ENCODE measurements around the gene CNNM3.

The CNNM3 gene

DNA sequence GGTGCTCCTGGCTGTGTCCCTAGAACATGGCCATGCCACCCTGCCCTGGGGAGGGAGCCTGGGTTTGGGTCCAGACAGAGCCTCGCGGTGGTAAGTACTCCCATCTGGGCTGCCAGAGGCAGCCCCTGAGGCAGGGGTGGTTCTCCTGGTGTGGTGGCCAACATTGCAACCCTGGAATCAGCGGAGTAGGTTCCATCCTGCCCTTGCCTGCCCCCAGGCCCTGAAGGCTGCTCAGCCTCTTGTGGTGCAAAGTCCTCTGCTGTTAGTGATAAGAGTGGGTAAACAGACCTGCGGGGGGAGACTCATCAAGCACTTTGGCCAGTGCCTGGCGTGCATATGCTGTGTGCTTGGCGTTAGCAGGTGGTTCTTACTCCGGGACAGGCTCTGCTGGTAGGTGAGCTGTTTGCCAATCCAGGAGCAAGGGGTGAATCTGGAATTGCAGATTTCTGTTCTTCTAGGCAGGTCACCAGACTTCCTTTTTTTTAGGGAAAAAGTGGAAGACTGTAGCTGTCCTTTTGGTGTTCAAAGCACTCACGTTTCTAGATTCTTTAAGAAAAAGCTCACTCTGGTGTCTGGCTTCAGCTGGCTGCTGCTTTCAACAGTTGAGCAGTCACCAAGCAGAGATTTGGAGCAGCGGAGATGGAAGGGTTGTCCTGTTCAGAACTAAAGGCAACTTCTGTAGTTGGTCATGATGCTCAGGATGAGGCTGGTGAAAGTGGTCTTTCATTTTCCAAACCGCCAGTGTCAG lies 3.2 kb downstream of the CNNM3 start:
- peak; percentile 44 for DNase-seq

DNA sequence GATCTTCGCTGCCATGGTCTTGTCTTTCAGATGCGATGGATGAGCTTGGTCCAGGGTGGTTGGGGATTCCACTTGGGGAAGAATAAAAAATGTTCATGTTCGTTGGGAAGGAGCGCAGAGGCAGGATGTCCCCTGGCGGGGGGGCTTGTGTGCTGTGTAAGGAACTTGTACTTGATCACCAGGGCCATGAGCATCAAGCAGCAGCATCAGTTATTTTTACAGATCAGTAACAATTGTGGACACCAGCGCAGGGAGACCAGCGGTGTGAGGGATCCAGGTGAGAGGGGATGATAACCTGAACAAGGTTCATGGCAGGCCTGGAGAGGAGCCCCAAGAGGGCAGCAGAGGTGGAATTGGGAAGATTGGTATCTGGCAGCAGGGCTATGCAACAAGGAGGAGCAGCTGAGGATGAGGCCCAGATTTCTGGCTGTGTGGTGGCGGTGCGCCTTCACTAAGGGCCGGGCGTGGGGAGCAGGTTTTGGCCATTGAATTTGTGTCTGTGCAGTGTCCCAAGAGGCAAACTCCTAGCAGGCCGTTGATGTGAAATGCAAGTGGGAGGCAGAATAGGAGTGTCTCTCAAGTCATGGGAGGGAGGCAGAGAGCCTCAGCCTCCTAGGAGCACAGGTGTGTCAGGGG lies 3.9 kb downstream of the CNNM3 start:
- no peak for DNase-seq

DNA sequence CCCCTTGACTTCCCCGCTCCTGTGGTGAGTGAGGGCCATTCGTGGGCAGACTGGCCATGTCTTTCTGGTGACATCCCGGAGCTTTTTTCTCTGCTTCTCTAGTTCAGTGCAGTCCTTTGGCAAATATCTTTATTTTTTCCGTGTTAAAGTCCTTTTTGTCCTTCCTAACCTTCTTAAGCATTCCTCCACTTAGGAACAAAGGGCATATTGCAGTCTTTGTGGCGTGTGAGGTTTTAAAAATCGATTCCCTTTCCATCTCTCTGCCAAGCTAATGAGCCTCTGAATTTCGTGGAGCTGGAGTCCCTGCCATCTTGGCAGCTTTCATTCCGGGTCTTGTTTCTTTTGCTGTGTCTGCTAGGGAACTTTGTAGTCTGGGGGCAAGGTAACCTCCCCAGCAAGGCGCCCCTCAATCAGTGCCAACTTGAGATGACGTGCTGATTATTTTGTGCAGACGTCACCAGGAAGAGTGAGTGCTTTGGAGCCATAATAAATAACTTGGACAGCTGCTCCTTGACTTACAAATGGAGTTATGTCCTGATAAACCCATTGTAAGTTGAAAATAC lies 5.1 kb downstream of the CNNM3 start:
- DNase-seq, result no peak

DNA sequence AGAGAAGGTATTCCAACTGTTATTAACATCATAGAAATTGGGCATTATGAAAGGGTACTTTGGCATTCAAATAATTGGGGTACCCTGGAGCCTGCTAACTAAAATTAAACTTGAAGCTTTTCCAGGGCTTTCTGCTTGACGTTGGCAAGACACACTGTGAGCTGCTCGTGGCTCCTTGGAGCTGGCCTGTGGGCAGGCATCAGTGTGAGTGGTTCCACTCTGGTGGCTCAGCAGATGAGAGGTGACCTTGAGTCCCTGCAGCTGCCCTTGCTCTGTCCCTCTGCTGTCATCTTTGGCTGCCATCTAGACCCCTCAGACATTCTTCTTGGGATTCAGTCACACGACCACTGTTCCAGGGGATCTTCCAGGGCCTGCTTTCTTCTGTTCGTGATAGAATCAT lies 6.7 kb downstream of the CNNM3 start:
- no peak for DNase-seq

DNA sequence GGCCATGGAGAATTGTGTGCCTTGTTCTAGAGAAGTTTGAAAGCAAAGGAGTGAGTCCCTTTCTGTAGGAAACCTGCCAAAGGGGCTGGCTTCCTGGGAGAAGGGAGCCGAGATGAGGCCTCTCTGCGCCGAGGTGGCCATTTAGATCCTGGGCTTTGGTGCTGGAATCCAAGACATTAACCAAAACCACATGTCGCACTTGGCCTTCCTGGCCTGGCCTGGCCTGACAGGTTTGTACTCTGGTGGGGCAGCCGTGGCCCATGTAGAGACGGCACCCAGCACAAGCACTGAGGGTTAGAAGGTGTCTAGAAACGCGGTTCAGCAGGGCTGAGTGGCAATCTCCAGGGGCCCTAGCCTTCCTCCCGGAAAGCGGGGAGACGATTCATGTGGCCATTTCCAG lies 7.1 kb downstream of the CNNM3 start:
- DNase-seq, result no peak

DNA sequence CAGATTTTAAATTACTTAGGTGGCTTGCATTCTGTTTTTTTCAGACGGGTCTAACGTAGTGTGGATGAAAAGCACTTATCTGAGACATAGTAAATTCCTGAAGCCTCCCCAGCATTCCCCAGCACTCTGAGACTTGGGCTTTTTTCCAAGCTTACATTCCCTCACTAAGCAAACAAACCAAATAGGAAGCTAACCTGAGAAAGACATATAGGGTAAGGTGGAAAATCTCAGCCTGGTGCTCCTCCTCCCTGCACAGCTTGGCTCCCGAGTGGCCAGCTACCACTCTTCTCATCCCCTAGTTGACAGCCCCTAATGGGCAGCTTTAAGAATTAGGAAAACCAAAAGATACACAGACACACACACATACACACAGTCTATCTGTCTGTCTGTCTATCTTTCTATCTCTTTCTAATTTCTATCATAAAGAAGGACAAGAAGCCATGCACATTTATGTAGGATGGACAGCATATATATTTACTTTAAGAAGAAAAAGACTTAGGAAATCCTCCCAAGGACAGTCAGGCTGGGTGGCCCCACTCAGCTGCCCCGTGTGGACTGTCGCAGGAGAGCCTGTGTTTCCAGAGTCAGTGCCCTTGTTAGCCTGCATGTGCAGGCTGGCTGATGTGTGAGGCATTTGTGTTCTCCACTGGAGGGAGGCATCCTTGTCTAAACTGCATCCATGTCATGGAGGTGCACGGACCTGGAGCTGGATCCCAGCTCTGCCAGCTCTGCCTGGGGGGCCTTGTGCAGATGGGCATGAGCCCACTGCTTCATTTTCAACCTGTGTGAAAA lies 8.2 kb downstream of the CNNM3 start:
- no peak for DNase-seq

DNA sequence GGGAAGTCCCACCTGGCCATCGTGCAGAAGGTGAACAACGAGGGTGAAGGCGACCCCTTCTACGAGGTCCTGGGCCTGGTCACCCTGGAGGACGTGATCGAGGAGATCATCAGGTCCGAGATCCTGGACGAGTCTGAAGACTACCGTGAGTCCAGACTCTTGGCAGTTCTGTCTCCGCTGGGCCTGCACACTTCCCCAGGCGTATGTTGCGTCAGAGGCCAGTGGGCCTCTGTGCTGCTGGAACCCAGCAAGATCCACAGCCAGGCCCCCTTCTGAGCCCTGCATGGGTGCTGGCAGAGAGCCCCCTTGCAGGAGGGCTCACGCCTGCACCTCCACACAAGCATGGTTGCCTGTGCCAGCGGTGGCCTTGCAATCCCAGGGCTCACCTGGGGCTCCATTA lies 9.0 kb downstream of the CNNM3 start:
- DNase-seq, result no peak

DNA sequence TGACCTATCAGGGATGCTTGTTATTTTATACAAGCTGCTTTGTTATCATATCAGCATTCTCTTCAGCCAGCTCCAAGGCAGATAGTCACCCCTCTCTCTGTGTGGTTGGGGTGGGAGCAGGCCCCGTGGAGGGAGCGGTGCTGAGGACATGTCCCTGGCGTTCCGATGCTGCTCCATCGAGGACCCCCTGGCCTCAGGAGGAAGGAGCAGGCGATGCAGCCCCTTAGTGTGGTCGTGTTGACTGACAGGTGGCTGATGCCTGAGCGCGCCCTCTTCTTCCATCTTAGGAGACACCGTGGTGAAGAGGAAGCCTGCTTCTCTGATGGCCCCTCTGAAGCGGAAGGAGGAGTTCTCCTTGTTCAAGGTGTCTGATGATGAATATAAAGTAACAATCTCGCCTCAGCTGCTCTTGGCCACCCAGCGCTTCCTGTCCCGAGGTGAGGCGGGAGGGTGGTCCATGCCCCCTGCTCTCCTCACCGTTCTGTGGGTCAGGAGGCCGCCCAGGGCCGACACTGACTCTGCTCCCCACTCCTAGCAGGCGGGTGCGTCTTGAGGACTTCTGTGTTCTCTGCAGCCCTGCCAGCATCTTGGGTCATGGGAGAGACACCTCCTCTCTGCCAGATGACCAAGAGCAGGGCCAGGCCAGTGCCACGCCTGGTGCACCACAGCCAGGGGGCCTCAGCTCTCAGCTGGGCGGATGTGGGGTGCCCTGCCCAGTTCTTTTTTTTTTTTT lies 10.6 kb downstream of the CNNM3 start:
- no peak for DNase-seq

DNA sequence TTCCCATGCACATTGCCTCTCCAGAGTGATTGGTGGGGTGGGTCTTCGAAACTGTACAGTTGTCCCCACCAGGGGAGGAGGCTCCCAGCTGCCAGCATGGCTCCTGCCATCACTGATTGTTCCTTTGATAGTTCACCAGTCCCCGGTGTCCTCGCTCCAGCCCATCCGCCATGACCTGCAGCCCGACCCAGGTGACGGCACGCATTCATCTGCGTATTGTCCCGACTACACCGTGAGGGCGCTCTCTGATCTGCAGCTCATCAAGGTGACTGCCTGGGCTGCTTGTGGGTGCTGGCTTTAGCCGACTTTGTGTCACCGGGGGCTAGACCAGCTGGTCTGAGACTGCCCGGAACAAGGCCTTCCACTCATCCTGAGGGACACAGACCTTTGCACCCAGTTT lies 12.4 kb downstream of the CNNM3 start:
- DNase-seq, result no peak

DNA sequence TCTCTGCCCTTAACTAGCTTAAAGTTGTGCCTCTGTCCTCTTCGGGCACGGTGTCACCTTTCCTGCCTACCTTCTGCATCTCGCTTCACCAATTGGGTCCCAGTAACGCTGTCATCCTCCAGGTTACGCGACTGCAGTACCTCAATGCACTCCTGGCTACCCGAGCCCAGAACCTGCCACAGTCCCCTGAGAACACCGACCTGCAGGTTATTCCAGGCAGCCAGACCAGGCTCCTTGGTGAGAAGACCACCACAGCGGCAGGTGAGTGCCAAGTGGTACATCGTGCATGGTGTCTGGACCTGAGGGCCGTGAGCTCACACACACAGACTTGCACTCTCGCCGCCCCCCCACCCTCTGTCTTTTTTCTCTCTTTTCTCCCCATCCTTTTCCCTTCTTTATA lies 12.8 kb downstream of the CNNM3 start:
- no peak for DNase-seq

DNA sequence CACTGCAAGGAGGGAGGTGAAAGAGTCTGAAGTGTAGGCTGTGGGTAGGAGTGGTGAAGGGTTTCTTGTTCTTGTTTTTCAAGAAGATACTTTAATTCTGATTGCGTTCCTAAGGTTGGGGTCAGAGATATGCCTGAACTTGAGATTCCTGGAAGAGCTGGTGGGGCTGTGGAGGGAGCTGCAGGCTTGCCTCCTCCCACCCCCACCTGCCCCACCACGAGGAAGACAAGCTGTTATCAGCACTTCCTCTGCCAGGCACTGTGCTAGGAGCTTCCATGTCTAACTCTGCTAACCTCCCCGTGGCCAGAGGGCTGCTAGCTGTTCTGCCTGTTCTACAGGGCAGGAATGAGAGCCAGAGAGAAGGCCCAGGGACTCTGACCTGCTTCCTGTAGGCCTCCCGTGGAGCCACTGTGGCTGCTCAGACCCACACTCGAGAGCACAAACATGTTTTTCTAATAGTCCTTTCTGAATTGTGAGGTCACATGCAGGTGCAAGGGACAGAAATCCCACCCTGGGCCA lies 14.0 kb downstream of the CNNM3 start:
- DNase-seq, result no peak

DNA sequence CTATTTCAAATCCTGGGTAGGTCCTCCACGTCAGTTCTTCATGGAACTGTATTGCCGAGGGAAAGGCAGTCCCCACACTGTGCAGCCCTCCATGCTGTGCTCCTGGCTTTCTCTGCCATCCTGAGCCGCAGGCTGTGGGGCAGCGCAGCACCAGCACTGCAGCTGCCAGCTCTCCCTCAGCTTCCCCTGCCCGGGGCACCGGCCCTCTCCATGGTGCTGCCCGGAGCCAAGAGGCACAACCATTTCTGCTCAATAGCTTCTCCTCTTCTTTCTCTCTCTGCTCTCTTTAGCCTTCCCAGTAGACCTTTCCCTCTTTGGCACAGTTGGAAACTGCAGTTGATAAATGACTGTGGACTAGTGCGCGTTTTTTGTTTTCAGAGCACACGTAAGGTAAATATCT lies 15.6 kb downstream of the CNNM3 start:
- no peak for DNase-seq

DNA sequence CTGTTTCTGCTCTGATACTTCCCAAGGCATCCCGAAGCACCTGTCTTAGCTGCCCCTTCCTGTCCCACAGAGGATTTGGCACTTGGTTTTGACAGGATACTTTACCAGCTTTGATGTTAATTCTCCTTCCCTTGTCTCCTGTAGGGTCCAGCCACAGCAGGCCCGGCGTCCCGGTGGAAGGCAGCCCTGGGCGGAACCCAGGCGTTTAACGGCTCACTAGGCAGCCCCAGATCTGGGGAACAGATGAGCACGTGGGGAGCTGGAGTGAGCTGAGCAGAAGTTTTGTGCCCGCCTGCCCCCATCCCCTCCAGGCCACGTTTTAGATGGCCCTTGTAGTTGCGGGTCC lies 16.3 kb downstream of the CNNM3 start:
- no peak for DNase-seq

DNA sequence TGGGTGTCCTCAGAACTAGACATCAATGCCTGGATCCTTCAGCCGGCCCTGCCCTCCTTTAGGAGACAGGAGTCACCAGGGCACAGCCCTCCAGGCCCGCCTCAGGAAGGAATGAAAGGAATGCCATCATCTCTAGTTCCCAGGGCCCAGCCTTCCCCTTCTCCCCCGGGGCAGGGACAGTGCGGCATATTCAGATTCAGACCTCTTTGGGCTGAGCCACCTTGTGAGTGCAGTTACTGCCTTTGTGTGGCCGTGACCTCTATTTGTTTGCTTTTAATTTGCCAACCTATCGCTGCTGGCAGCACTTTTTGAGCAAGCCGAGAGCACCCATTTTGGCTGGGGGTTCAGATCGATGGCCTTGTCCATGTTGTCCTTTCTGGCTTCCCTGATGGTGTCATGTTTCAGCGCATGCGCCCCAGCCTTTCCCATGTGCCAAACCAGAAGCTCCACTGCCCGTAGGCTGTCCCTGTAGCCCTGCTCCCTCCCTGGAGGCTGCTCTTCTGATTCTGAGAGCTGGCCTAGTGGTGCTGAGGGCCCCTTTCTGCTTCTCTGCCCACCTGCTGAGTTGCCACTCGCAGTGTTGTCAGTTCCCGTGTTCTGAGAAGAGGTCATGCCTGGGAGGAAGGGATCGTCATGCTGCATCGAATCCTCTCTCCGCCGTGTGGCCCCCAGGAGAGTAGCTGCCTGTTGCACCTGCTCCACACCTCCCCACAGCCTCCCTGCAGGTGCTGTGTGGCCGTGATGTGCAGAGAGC lies 16.9 kb downstream of the CNNM3 start:
- DNase-seq, result peak; percentile 94

DNA sequence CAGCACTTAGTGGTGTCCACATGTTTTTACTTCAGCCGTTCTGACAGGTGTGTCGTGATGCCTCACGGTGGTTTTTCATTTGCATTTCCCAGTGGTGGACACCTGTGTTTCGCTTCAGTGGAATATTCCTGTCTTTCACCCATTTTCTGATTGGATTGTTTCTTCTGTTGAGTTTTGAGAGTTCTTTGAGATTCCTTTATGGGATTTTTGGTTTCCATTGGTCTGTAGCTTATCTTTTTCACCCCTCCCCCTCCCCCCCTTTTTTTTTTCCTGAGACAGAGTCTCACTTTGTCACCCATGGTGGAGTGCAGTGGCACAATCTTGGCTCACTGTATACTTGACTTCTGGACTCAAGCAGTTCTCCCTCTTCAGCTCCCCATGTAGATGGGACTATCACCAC lies 19.8 kb downstream of the CNNM3 start:
- no peak for DNase-seq

DNA sequence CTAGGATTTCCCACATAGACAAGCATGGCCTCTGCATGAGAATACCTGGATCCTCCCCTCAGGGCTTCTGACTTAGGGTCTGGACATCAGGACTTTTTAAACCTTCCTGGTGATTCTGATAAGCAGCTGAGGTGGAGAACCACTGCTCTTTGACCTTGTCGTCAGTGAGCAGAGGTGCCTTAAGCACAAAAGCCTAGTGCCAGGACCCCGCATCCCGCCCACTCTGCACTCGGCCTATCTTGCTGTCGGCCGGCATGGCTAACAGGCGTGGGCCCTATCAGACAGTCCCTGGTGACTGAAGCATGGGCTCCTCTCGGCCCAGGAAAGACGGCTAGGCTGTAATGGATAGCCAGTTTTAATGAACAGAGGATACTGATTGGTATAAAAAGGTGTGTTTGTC lies 21.5 kb downstream of the CNNM3 start:
- no peak for DNase-seq

DNA sequence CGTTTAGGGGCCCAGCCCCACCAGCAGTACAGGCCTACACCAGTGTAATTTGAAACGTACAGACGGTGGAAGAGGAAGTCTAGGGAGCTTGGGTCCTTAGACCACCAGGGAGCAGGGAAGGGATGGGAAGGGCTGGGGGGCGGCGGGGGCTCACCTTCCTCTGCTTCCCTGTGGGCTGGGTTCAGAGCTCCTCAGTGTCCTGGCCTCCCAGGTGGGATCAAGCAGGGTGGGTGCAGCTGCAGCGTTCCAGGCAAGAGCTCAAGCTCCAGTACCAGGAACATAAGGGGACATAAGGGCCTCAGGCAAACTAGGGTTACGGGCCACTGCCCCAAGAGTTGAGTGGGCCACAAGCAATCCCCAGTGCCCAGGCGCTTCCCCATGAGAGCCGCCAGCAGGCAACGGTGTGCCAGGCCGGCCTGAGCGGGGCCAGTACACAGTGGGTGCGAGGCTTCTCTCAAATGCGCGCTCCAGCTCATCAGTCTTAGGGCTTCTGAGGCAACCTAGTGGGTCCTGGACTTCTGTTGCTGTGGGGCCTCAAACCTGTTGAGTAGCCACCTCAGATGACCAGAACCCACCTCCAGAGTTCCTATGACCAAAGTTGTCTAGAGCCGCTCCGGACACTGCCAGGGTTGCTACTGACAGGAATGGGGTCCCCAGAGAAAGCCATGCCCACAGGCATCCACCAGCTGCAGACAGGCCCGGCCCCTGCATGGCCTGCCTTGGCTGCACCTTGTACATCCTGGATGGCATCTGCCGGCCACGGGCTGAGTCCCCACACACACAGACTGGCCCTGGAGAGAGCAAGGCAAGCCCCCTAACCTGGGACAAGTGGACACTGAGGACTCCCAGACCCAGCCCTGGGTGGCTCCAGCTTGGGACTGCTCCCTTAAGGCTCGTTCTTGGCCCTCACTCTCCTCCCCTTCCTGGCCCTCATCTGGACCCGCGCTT lies 22.6 kb downstream of the CNNM3 start:
- no peak for DNase-seq

DNA sequence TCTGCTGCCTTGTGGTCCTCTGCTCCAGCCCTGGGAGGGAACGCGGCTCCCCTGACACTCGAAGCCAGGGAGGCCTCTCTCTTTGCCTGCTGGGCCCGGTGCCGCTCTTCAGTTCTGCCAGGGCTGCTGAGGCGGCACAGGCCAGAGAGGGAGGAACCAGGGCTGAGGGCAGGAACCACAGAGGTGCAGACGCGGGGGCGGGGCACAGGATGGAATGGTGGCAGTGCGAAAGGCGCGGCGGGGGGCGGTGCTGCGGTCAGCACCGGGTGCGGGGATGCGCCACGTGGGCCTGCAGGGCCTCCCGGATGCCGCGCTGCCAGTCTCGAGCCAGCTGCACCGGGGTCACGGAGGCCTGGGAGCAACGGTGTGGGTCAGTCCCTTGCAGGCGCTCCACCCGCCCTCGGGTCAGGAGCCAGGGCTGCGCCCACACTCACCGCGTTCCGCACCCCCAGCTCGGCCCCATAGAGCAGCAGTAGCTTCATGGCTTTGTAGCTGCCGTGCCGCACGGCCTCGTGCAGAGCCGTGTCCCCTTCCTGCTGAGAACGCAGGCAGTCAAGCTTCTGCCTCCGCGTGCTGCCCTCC lies 23.3 kb downstream of the CNNM3 start:
- no peak for DNase-seq

DNA sequence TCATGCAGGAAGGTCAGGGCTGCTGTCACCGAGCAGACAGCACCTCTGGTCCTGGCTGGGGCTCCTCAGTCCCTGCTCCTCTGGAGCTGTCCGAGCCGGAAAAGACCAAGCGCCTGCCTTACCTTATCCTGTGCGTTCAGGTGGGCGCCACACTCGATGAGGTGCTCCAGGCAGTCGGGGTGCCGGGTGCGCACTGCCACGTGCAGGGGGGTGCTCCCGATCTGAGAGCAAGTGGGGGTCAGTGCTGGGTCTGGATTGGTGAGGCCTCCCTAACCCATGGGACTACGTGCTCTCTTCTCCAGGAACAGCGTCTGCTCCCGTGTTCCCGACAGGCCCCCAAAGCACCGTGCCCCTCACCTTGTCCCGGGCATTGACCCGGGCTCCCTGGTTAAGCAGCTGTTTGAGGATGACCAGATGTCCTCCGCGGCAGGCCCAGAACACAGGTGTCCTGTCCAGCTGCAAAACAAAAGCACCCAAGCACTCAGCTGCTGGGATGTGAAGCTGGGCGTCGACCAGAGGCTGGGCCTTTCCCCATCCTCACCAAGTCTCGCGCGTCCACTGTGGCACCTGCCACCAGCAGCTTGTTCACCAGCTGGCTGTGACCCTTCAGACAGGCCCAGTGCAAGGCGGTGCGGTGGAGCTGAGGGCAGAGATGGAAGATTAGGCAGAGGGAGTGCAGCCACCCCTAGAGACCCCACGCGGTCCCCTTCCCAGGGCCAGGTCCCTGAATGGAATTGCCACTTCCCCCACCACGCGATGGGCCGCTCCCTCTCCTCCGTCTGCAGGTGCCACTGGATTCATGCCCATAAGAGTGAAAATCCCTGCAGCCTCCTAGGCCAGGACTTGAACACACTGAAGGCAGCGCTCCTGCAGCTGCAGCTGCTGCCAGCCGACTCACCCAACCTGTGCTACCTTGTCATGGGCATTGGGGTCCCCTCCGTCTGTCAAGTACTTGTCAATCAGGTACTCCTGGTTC lies 24.1 kb downstream of the CNNM3 start:
- no peak for DNase-seq
